Esophagus squamous epithelium (tissue), 5 donors: ENCODE results near the gene EHMT1. TPM values are rescaled to one million over a fixed set of nuclear protein-coding genes. Genes with fewer than 3 reads are reported as not detected.

Experiments used
- DNase-seq: peaks from one replicate; lab custom pipeline; 2025; lab: John Stamatoyannopoulos, UW
- H3K27ac ChIP-seq, 4 donors: fragments of 200-600 bp; sonication (generic); one replicate each; pipeline ENCODE4 v1.5.1; 2016 to 2019; ENCODE audit warnings: mild to moderate bottlenecking in 1 of 4
- H3K27me3 ChIP-seq, 4 donors: fragments of 200-600 bp; sonication (generic); 1 replicate in 3 of 4; 2 replicates in 1 of 4; pipeline versions ENCODE4 v1.5.1 to v1.6.0; 2017 to 2021; ENCODE audit warnings: antibody characterized with exemption in 1 of 4
- H3K36me3 ChIP-seq, 3 donors: fragments of 200-600 bp; sonication (generic); one replicate each; pipeline ENCODE4 v1.5.1; 2016 to 2019
- H3K4me1 ChIP-seq, 3 donors: fragments of 200-600 bp; sonication (generic); one replicate each; pipeline ENCODE4 v1.5.1; 2017 to 2019
- H3K4me3 ChIP-seq, 4 donors: fragments of 200-600 bp; sonication (generic); 1 replicate in 3 of 4; 2 replicates in 1 of 4; pipeline ENCODE4 v1.5.1; 2016 to 2019; ENCODE audit warnings: mild to moderate bottlenecking in 2 of 4, moderate library complexity in 1 of 4
- H3K9me3 ChIP-seq, 3 donors: fragments of 200-600 bp; sonication (generic); one replicate each; pipeline ENCODE4 v1.5.1; 2016 to 2019
- POLR2A ChIP-seq, 4 donors: fragments of 450-650 bp; IDR thresholded peaks; one replicate each; pipeline ENCODE4 v1.6.1; 2017; ENCODE audit warnings: antibody characterized with exemption in 4 of 4, mild to moderate bottlenecking in 4 of 4, moderate library complexity in 3 of 4
- WGBS, 2 donors: methylation state at CpG; one replicate each; pipeline ENCODE4 v1.1.5; 2018; 5-methylcytosine and 5-hydroxymethylcytosine counted together
- intact Hi-C: fragments of 100-400 bp; cut with DNase I; formaldehyde crosslinking; loops from one replicate; pipeline ENCODE4 v1.15.0; 2022
- total RNA-seq, 4 donors: library from RNA; depleted of rRNA; stranded (reverse); fragments of >200 nt; gene quantifications; one replicate each; pipeline ENCODE4 v1.1.0, GENCODE V29; 2016
- TF ChIP-seq, protein P1 (sequence below), 6 experiments: fragments of 450-650 bp in 4 of 6; fragments of 200-600 bp in 2 of 6; sonication (generic) in 2 of 6; IDR thresholded peaks; one replicate each; pipeline ENCODE4 v1.5.1; 2016 to 2019; ENCODE audit warnings: antibody characterized with exemption in 6 of 6, mild to moderate bottlenecking in 4 of 6, moderate library complexity in 4 of 6
- donor health status: DM: yes; HTN: yes; CAD: no.

The EHMT1 gene
- total RNA-seq, 4 donors from 2014 or later: 42.8 to 87.0 (median 65.0) TPM

DNA sequence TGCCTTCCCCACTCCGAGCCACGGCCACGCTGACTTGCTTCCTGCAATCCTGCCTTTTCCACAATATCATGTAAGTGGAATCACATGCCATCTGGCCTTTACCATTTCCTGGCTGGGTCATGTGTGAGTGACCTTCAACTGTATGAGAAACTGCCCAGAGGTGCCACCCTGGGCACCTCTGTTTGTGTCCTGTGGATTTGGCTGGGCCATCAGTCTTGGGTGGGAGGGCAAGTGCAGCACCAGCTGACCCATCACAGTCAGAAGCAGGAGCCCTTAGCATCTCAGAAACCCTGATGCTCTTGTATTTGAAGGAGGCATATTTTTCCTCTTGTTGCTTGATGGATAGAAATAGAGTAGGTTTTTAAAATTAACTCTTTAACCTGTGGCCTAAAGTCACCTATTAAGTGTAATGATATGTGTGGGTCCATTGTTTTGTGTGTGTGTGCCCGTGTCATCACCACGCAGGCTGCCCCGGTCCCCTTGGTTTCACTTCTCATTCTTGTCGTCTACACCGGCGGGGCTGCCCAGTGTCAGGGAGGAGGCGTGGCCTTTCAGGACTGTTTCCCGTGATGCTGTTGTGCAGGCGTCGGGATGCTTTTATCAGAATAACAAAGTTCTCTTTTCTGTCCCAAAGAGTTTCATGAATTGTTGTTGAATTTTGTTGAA is 206.7 kb downstream of the EHMT1 start:
- TF ChIP-seq, protein P1, sequence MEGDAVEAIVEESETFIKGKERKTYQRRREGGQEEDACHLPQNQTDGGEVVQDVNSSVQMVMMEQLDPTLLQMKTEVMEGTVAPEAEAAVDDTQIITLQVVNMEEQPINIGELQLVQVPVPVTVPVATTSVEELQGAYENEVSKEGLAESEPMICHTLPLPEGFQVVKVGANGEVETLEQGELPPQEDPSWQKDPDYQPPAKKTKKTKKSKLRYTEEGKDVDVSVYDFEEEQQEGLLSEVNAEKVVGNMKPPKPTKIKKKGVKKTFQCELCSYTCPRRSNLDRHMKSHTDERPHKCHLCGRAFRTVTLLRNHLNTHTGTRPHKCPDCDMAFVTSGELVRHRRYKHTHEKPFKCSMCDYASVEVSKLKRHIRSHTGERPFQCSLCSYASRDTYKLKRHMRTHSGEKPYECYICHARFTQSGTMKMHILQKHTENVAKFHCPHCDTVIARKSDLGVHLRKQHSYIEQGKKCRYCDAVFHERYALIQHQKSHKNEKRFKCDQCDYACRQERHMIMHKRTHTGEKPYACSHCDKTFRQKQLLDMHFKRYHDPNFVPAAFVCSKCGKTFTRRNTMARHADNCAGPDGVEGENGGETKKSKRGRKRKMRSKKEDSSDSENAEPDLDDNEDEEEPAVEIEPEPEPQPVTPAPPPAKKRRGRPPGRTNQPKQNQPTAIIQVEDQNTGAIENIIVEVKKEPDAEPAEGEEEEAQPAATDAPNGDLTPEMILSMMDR (IDR thresholded peaks at IDR 0.05): no peak
- no peak for TF ChIP-seq POLR2A (IDR thresholded peaks at IDR 0.05)
- WGBS, 2 donors: 80 to 99% methylated on average over 10 to 13 of the region's 13 CpGs
- peaks cover 0 to 4% (median 0%) of the 10 kb centered on the region in 3 donors for H3K9me3 ChIP-seq
- intact Hi-C loops: no loop called here
- no peak overlapping the region for H3K4me3 ChIP-seq
- H3K27me3 ChIP-seq: no peaks in the 10 kb centered on the region
- H3K4me1 ChIP-seq: no peaks in the 10 kb centered on the region
- no peak overlapping the region for H3K27ac ChIP-seq
- H3K36me3 ChIP-seq: peaks cover 5 to 99% (median 15%) of the 10 kb centered on the region in 3 donors
- DNase-seq: no peak

DNA sequence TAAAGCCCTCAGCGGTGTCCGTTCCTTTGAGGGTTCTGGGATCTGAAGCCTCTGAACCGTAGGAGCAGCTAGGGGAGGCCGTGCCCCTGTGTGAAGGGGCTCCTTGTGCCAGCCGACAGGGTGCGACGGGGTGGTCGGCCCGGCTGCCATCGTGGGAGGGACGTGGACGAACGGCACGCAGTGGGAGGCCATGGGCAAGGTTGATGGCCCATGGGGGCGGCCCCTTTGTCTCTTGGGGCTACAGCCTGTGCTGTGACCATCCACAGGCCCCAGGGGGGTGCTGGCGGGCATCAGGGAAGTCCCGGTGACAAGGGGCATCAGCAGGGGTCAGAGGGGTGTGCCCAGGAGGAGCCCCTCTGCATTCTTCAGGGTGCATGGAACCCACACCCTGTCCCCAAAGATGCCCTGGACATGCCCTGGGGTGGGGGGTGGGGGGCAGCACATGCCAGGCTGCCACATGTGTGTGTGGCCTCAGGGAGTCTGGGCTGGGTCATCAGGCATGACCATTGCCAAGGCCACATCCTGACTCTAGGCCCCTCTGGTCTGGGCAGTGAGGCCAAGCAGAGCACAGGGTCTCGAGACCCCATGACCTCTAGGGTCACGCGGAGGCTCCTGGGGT is 209.2 kb downstream of the EHMT1 start:
- Histone ChIP-seq H3K4me3 (no peak overlapping the region), H3K4me1 (no peaks in the 10 kb centered on the region), H3K27ac (no peak overlapping the region), H3K36me3 (peaks cover 5 to 98% (median 16%) of the 10 kb centered on the region in 3 donors), H3K27me3 (no peaks in the 10 kb centered on the region), H3K9me3 (no peaks in the 10 kb centered on the region)
- TF ChIP-seq POLR2A (IDR thresholded peaks at IDR 0.05): no peak
- TF ChIP-seq, protein P1 (IDR thresholded peaks at IDR 0.05): no peak
- no peak for DNase-seq
- 80 to 95% methylated on average over 1 to 12 of the region's 20 CpGs for WGBS, 2 donors
- intact Hi-C loops: no loop called here

DNA sequence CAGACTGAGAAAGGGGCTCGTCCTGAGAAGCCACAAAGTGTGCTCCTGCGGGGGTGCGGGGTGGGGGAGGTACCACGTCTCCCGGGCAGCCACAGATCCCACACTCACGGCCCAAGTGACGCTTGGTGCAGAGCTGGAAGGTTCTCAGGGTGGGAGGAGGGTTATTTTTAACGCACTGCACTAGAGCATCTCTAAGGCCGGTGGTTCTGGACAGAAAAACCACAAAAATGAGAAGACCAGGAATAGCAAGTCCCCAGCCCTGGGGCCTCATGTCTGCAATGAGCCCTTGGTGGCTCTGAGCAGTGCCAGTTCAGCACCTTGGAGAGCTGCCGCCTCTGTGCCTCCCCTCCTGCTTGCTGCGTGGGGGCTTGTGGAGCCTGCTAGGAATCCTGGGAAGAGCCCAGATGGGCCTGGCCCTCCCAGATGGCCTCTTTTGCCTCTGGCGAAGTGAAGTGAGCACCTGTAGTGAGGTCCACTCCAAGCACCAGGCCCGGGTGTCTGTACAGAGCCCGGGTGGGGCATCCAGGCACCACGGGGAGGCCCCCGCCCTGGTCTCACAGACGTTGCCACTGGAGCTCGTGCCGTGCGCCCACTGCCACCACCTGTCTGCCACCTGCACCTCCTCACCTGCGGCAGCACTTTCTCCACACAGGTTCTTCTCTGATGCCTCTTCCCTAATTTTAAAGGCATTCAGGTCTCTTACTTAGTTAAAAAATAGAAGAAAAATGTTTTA is 209.9 kb downstream of the EHMT1 start:
- Histone ChIP-seq H3K27ac (no peak overlapping the region), H3K9me3 (no peaks in the 10 kb centered on the region), H3K4me3 (no peak overlapping the region), H3K36me3 (peaks cover 5 to 98% (median 20%) of the 10 kb centered on the region in 3 donors), H3K4me1 (no peaks in the 10 kb centered on the region), H3K27me3 (no peaks in the 10 kb centered on the region)
- 81 to 89% methylated on average over 15 to 21 of the region's 21 CpGs for WGBS, 2 donors
- no peak for TF ChIP-seq POLR2A (IDR thresholded peaks at IDR 0.05)
- TF ChIP-seq, protein P1 (IDR thresholded peaks at IDR 0.05): no peak
- DNase-seq: no peak
- intact Hi-C loops: no loop called here

DNA sequence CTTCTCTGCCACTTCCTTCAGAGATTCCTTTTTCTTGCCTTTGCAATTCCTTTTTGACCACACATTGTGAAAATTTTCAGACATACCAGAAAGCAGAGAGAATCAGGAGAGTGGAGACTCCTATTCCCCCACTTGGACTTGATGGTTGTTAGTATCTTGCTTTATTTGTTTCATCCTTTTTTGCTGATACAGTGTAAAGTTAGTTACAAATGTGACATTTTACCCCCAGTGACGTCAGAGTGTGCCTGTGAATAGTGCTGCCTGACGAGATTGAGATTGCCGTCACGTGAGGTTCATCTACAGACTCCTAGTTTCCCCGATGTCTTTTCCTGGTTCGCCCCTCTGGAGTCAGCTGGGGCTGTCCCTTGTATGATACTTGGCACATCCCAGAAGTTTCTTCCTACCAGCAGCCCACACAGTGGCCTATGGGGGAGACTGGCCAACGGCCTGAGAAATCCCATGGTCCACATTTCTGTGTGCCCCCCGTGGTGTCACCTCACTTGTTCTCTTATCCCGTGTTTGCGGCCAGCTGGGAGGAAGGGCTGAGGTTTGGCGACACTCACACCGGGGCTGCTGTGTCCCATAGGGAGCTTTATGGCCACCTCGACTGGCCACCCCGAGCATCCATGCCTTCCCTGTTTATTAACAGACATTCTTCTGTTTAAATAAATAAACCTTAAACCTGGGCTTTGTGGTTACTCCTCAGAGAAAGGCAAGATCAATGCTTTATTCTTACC is 210.6 kb downstream of the EHMT1 start:
- 88 to 95% methylated on average over 14 of the region's 14 CpGs for WGBS, 2 donors
- Histone ChIP-seq H3K36me3 (peaks cover 5 to 98% (median 26%) of the 10 kb centered on the region in 3 donors), H3K27ac (no peak overlapping the region), H3K4me3 (no peak overlapping the region), H3K27me3 (no peaks in the 10 kb centered on the region), H3K4me1 (no peaks in the 10 kb centered on the region), H3K9me3 (no peaks in the 10 kb centered on the region)
- DNase-seq: no peak
- TF ChIP-seq POLR2A (IDR thresholded peaks at IDR 0.05): no peak
- TF ChIP-seq, protein P1 (IDR thresholded peaks at IDR 0.05): no peak
- intact Hi-C loops: no loop called here
